Mesodermal cell (in vitro differentiated cells): ENCODE results near the gene TCP11L2.

Experiments
- H3K27ac ChIP-seq: 2 replicates; pipeline ENCODE4 v1.7.0; 2013; ENCODE audit warnings: mild to moderate bottlenecking, low read depth, low read length, moderate library complexity; ENCODE audit not compliant: severe bottlenecking
- H3K36me3 ChIP-seq: 2 replicates; pipeline ENCODE4 v1.7.1; 2013; ENCODE audit warnings: mild to moderate bottlenecking, low read length, moderate library complexity; ENCODE audit not compliant: control insufficient read depth, insufficient read depth
- H3K4me1 ChIP-seq: one replicate; pipeline ENCODE4 v1.7.1; 2013; ENCODE audit warnings: mild to moderate bottlenecking, low read length; ENCODE audit not compliant: insufficient read depth, control insufficient read depth, poor library complexity, severe bottlenecking
- H3K4me3 ChIP-seq: 2 replicates; pipeline ENCODE4 v1.7.0; 2013; ENCODE audit warnings: low read length, control low read depth, mild to moderate bottlenecking; ENCODE audit not compliant: insufficient read depth, poor library complexity, severe bottlenecking; ENCODE audit errors: extremely low read depth
- H3K9me3 ChIP-seq: 2 replicates; pipeline ENCODE4 v1.7.1; 2013; ENCODE audit warnings: mild to moderate bottlenecking, low read length, moderate library complexity; ENCODE audit not compliant: control insufficient read depth
- WGBS, 2 experiments: methylation state at CpG; one replicate each; pipeline ENCODE4 v1.1.5; 2013; ENCODE audit warnings: missing lambda C conversion rate in 2 of 2; ENCODE audit not compliant: insufficient coverage in 2 of 2; 5-methylcytosine and 5-hydroxymethylcytosine counted together

The TCP11L2 gene

DNA sequence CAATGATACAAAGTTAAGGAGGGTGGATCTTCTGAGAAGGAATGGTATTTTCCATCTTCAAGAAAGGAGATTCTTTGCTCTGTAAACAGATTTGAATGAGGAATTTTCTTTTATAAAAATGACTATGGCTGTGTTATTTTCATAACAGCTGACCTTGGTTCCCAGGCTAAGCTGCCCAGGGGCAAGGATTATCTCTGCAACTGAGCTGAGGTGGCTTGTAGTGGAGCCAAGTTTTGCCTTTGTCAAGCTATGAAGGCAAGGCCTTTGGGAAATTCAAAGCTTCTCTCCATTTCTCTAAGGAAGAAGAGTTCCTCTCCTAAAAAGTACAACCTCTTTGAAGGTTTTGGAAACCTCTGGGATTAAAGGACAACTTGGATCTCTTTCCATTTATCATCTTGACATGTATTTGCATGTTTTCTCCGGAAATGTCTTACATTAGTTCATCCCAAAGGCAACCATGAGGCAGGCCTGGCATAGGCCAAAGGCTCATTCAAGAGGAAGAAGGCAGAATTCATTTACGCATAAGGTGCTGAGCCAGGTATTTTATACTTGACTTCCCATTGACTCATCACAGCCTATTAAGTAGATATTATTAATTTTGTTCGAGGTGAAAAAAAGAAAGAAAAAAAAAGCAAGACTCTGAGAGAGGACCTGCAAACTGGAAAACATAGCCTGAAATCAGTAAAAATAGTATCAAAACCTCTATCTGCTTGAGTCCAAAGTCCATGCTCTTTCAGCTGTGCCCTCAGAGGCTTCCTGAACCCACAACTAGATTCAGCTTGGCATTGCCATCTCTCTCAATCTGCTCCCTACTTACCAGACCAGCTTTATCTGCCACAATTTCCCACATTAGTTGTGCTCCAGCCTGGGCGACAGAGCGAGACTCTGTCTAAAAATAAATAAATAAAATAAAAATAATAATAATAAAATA lies 30.7 kb upstream of the TCP11L2 start:
- H3K4me1 ChIP-seq, result no peaks in the 10 kb centered on the region
- H3K27ac ChIP-seq, result no peak overlapping the region
- H3K9me3 ChIP-seq, result no peaks in the 10 kb centered on the region
- H3K36me3 ChIP-seq, result no peaks in the 10 kb centered on the region
- H3K4me3 ChIP-seq, result no peak overlapping the region
- WGBS, 2 experiments, result 93 to 100% methylated on average over 1 to 2 of the region's 5 CpGs

- no peaks in the 10 kb centered on the region for H3K9me3 ChIP-seq
- WGBS, 2 experiments, result 94 to 96% methylated on average over 6 of the region's 6 CpGs
- H3K4me3 ChIP-seq, result no peak overlapping the region
- no peaks in the 10 kb centered on the region for H3K36me3 ChIP-seq
- H3K27ac ChIP-seq, result no peak overlapping the region
- H3K4me1 ChIP-seq, result no peaks in the 10 kb centered on the region
These were observed 29.0 kb upstream of the TCP11L2 start for GRCh38 chr12:106273491-106273890.

- no peaks in the 10 kb centered on the region for H3K36me3 ChIP-seq
- no peak overlapping the region for H3K4me3 ChIP-seq
- no peak overlapping the region for H3K27ac ChIP-seq
- no peaks in the 10 kb centered on the region for H3K9me3 ChIP-seq
- WGBS, 2 experiments, result no CpG with 5 or more reads among the region's 6 CpGs
- no peaks in the 10 kb centered on the region for H3K4me1 ChIP-seq
These were observed 28.5 kb upstream of the TCP11L2 start for GRCh38 chr12:106274012-106274411.

DNA sequence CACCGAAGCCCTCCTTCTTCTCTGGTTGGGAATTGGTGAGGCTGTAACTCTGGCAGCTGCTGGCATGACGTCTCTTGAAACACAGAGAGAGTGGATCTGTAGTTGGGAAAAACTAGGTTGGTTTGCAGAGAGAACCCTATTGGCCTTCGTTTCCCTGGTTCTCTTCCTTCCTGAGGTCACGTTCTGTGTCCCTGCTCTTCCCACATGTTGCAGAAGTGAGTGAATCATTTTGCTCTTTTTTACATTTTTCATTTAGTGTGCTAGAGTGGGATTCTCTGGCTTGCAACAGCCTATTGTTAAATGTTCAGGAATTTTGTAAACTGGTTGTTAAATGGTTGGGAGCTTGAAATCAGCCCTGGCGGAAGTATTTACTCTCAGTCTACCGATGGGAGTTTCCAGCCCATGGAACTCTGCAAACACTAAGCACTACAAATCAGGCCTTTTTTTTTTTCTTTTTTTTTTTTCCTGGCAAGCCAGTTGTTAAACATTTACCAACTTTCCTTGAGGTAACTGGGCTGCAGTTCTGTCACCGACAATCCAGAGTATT lies 27.9 kb upstream of the TCP11L2 start:
- Histone ChIP-seq H3K4me3 (no peak overlapping the region), H3K4me1 (no peaks in the 10 kb centered on the region), H3K36me3 (no peaks in the 10 kb centered on the region), H3K27ac (no peak overlapping the region), H3K9me3 (no peaks in the 10 kb centered on the region)
- 86 to 90% methylated on average over 3 to 4 of the region's 7 CpGs for WGBS, 2 experiments

GRCh38 chr12:106275458-106275857 lies 27.1 kb upstream of the TCP11L2 start:
- Histone ChIP-seq H3K27ac (no peak overlapping the region), H3K36me3 (no peaks in the 10 kb centered on the region), H3K9me3 (no peaks in the 10 kb centered on the region), H3K4me3 (no peak overlapping the region), H3K4me1 (no peaks in the 10 kb centered on the region)
- WGBS, 2 experiments, result 77 to 100% methylated on average over 1 to 4 of the region's 9 CpGs

- no peaks in the 10 kb centered on the region for H3K36me3 ChIP-seq
- 92 to 100% methylated on average over 1 to 2 of the region's 4 CpGs for whole genome bisulfite sequencing, 2 experiments
- H3K27ac ChIP-seq, result no peak overlapping the region
- H3K4me1 ChIP-seq, result no peaks in the 10 kb centered on the region
- no peak overlapping the region for H3K4me3 ChIP-seq
- H3K9me3 ChIP-seq, result no peaks in the 10 kb centered on the region
These were observed 26.3 kb upstream of the TCP11L2 start for GRCh38 chr12:106276032-106276740.

DNA sequence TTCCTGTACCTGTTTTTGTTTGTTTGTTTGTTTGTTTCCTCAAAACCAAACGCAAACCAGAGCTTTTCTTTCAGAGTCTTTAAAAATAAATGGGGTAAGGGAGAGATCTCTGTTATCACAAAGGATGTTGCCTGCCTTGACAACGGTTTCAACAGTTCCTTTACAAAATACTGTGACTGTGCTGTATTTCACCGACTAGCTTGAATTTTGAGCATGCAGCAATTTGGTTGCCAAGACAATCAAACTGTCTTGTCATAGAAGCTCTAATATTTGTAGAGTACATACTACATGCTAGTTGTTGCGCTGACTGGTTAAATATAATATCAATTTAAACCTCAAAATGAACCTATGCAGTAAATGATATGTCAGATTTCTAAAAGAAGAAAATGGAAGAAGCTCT lies 22.4 kb upstream of the TCP11L2 start:
- WGBS, 2 experiments, result 95 to 100% methylated on average over 2 of the region's 4 CpGs
- no peaks in the 10 kb centered on the region for H3K4me1 ChIP-seq
- no peaks in the 10 kb centered on the region for H3K36me3 ChIP-seq
- H3K4me3 ChIP-seq, result no peak overlapping the region
- no peak overlapping the region for H3K27ac ChIP-seq
- H3K9me3 ChIP-seq, result peaks cover 5% of the 10 kb centered on the region

GRCh38 chr12:106281056-106281782 lies 21.3 kb upstream of the TCP11L2 start:
- Histone ChIP-seq H3K4me1 (no peaks in the 10 kb centered on the region), H3K9me3 (peaks cover 5% of the 10 kb centered on the region), H3K27ac (no peak overlapping the region), H3K36me3 (no peaks in the 10 kb centered on the region), H3K4me3 (no peak overlapping the region)
- WGBS, 2 experiments, result no CpG with 5 or more reads among the region's 3 CpGs

DNA sequence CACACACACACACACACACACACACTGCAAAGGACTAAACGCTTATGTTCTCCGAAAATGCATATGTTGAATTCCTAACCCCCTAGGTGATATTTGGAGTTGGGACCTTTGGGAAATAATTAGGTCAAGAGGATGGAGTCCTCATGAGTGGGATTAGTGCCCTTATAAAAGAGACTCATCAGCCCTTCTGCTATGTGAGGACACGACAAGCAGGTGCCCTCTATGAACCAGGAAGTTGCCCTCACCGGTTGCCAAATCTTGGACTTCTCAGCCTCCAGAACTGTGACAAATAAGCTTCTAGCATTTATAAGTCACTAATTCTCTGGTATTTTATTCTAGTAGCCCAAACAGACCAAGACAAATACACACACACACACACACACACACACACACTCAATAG lies 20.7 kb upstream of the TCP11L2 start:
- no peaks in the 10 kb centered on the region for H3K4me1 ChIP-seq
- WGBS, 2 experiments, result 68 to 90% methylated on average over 2 of the region's 4 CpGs

GRCh38 chr12:106282457-106283097 lies 20.0 kb upstream of the TCP11L2 start:
- Histone ChIP-seq H3K4me3 (no peak overlapping the region), H3K4me1 (no peaks in the 10 kb centered on the region), H3K27ac (no peak overlapping the region), H3K36me3 (no peaks in the 10 kb centered on the region), H3K9me3 (peaks cover 5% of the 10 kb centered on the region)
- WGBS, 2 experiments, result 30 to 42% methylated on average over 4 to 6 of the region's 7 CpGs

More for the DNA sequence above, 20.7 kb upstream of the TCP11L2 start:
- no peaks in the 10 kb centered on the region for H3K36me3 ChIP-seq
- H3K9me3 ChIP-seq, result peaks cover 5% of the 10 kb centered on the region
- no peak overlapping the region for H3K4me3 ChIP-seq
- H3K27ac ChIP-seq, result no peak overlapping the region
